GM19372 (cell line): ENCODE data around the gene FAM9C.
"Not testable (repeated sequence)": the region's sequence is repeated elsewhere in the genome, so short reads cannot be mapped to it uniquely, and the experiment has no call there.

Experiments
- ATAC-seq: cut with Tn5 transposase; IDR thresholded peaks from one replicate; pipeline ENCODE4 v1.9.1; 2021; ENCODE audit warnings: mild to moderate bottlenecking, low read depth, moderate library complexity; ENCODE audit not compliant: unreplicated experiment

The FAM9C gene

GRCh38 chrX:13077168-13077567, 32.7 kb upstream of the FAM9C start:
- ATAC-seq, result no peak

GRCh38 chrX:13076176-13076961, 31.9 kb upstream of the FAM9C start:
- ATAC-seq, result no peak

- ATAC-seq, result peak; percentile 85
Measured at GRCh38 chrX:13074297-13075262, 30.2 kb upstream of the FAM9C start.

GRCh38 chrX:13069771-13070416, 25.5 kb upstream of the FAM9C start:
- no peak for ATAC-seq

GRCh38 chrX:13068651-13069050, 24.2 kb upstream of the FAM9C start:
- ATAC-seq, result no peak

- ATAC-seq, result no peak
Measured at GRCh38 chrX:13067773-13068172, 23.4 kb upstream of the FAM9C start.

GRCh38 chrX:13066391-13066790, 22.0 kb upstream of the FAM9C start:
- no peak for ATAC-seq

GRCh38 chrX:13064599-13065143, 20.3 kb upstream of the FAM9C start:
- ATAC-seq, result no peak

- ATAC-seq, result not testable (repeated sequence)
Measured at GRCh38 chrX:13063124-13063523, 18.7 kb upstream of the FAM9C start.

GRCh38 chrX:13062331-13062730, 17.9 kb upstream of the FAM9C start:
- not testable (repeated sequence) for ATAC-seq

- ATAC-seq, result not testable (repeated sequence)
Measured at GRCh38 chrX:13061215-13061708, 16.8 kb upstream of the FAM9C start.

- no peak for ATAC-seq
Measured at GRCh38 chrX:13059637-13060499, 15.4 kb upstream of the FAM9C start.

GRCh38 chrX:13055486-13055885, 11.1 kb upstream of the FAM9C start:
- ATAC-seq, result no peak

GRCh38 chrX:13053171-13053570, 8.8 kb upstream of the FAM9C start:
- ATAC-seq, result no peak

- peak; percentile 62 for ATAC-seq
Measured at GRCh38 chrX:13051529-13052172, 7.2 kb upstream of the FAM9C start.

- no peak for ATAC-seq
Measured at GRCh38 chrX:13051167-13051528, 6.7 kb upstream of the FAM9C start.

- no peak for ATAC-seq
Measured at GRCh38 chrX:13050151-13050550, 5.7 kb upstream of the FAM9C start.

GRCh38 chrX:13048280-13048679, 3.9 kb upstream of the FAM9C start:
- no peak for ATAC-seq

GRCh38 chrX:13047759-13048158, 3.3 kb upstream of the FAM9C start:
- ATAC-seq, result no peak
